OCI-M2 (cell line): ENCODE results near the gene CD300LF.

ENCODE experiments used
- DNase-seq: peaks from one replicate; lab custom pipeline; 2025; ENCODE audit not compliant: unreplicated experiment; lab: John Stamatoyannopoulos, UW

The CD300LF gene

DNA sequence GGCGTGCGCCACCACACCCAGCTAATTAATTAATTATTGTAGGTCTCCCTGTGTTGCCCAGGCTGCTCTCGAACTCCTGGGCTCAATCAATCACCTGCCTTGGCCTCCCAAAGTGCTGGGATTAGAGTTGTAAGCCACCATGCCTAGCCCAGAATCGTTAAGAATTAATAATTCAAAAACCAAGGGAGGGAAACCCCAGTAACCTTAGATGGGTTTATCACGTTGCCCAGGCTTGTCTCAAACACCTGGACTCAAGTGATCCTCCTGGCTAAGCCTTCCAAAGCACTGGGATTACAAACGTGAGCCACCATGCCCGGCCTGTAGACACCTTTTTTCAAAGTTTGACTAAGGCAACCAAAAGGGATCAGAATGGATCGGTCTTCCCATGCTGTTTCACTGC lies 21.6 kb downstream of the CD300LF start:
- DNase-seq: no peak

DNA sequence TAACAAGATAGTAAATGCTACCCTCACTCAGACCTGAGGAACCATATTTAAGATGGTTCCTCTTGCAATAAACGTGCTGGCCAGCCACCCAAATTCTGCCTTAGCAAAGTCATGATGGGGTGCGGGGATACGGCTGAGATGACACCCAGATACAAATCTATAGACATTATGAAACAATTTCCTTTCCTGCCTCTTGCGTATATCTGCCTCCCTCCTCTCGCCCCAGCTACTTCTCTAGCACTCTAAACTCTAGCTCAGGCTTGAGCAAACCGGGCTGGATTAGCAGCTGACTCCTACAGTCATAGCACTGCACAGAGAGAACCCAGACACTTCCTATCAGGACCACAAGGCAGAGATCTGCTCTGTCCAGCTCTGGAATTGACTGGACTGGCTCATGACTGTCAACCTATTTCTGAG lies 22.3 kb downstream of the CD300LF start:
- no peak for DNase-seq

DNA sequence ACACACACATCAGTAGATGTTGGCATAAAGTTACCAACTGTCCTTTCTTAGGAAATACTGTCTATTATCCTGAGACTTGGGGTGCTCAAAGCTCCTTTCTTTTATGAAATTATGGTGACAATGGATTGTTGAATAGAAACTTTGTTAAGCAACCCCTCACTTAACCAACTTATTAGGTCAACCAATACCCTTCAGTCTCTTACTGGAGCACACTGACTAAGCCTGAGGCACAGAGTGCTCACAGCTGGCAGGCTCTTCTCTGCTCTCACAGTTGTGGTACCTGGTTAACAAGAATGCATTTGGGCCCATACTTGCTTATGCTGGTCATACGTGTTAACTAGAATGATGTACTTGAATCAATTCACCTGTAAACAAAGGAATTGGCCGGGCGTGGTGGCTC lies 24.8 kb downstream of the CD300LF start:
- DNase-seq: no peak

DNA sequence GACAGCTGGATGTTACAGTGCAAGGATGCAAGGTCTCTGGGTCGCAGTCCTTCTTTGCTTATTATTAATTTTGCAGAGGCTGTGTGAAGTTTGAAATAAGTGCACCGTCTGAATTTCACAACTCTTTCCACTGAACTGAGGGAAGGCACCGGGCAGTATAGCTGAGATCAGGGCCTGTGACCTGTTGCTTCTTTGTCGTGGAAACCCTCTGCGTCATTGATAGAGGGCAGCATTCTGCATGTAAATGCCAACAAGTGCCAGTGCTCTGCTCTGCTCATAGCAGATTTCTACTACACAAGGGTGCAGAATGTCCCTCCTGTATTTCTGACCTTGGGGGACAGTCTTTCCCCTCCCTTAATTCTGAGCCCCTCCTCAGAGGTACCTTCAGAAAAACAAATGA lies 26.0 kb downstream of the CD300LF start:
- DNase-seq: no peak

DNA sequence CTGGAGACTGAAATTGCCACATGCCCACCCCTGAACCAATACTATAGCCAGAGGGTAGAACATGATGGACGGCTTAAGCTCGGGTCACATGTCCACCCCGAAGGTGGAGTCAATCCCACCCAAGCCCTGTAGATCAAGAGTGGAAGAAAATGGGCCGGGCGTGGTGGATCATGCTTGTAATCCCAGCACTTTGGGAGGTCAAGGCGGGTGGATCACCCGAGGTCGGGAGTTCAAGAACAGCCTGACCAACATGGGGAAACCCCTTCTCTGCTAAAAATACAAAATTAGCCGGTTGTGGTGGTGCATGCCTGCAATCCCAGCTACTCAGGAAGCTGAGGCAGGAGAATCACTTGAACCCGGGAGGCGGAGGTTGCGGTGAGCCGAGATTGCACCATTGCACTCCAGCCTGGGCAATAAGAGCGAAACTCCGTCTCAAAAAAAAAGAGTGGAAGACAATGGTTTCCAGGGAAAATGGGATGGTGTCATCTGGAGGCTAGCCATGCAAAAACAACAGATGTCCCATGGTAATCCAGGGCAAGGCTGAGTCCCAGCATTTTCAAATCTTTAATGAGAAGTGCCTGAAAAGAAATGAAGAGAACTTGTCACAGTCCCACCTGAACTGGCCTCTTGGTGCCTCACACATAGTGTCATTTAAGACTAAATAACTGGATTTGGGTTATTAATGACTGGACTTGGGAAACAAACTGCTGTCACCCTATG lies 30.1 kb downstream of the CD300LF start:
- DNase-seq: no peak

DNA sequence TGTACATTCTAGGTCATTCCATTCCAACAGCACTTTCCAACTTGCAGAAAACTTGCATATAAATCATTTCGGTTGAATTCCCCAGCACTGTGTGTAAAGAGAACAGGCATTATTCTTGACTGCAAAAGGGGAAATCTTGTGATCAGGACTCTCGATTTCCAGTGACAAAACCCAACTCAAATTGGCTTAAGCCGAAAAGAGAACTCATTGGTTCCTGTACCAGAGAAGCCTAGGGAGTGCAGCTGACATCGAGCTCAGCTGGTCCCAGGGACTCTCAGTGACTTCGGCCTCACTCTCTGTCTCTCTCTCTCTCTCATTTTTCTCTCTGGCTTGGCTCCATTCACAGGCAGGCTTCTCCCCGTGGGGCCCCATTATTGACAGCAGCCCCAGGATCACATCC lies 30.7 kb downstream of the CD300LF start:
- DNase-seq: no peak

DNA sequence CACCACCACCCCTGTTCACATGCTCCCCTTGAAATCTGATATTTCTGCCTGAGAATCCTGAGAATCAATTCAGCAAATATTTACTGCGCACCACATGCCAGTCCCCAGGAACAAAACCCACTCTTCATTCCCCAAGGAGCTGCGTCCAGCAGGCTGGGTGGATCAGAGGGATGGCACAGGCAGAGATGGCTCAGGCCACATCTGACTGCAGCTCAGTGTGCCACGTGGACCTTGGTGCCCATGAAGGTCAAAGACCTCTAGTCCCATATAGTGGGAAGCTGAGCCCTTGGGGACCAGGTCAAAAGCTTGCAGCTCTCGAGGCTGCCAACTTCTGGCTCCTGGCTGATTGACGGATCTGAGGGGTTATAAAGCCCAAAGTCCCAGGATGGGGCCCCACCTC lies 31.8 kb downstream of the CD300LF start:
- no peak for DNase-seq

DNA sequence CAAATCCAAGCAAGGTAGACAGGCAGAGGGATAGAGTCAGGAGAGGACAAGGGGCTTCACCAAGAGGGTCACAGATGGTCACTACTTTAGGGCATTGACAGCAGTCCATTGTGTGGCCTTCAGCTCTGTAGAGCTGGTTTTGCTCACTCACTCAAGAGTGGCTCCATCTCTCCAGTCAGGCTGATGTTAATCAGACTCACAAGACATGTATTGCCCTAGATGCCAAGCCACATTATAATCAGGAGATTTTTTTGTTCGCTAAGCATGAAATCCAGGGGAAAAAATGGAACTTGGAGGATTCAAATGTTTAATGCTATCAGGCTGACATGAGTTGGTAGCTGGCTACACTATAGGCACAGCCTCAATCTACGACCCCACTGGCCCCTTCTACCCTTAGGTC lies 32.5 kb downstream of the CD300LF start:
- DNase-seq: no peak

DNA sequence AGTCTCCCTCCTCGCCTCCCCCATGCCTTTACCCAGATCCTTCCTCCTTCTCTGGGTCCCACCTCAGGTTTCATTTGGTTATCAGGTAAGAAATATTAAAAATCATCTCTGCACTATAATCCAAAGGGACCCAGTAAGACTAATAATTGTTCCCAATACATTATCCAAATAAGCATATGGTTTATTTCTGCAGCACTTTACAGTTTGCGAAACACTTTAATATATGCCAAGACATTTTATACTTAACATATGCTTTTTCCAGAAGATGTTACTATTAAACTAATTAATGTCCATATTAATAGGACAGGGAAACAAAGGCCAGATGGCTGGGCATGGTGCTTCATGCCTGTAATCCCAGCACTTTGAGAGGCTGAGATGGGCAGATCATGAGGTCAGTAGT lies 33.3 kb downstream of the CD300LF start:
- DNase-seq: no peak

DNA sequence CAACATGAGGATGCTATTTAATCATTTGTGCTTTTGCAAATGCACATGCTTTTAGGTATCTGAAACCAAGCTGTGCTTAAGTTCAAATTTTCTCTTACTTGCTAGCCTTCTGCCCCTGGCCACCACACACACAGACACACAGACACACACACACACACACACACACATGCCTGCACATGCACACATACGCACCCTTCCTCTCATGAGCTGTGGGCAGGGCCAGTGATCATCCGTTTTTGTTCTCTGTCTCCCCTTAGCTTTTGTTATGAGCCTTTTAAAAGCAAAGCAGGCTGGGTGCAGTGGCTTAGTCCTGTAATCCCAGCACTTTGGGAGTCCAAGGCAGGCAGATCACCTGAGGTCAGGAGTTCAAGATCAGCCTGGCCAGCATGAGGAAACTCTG lies 34.2 kb downstream of the CD300LF start:
- no peak for DNase-seq

DNA sequence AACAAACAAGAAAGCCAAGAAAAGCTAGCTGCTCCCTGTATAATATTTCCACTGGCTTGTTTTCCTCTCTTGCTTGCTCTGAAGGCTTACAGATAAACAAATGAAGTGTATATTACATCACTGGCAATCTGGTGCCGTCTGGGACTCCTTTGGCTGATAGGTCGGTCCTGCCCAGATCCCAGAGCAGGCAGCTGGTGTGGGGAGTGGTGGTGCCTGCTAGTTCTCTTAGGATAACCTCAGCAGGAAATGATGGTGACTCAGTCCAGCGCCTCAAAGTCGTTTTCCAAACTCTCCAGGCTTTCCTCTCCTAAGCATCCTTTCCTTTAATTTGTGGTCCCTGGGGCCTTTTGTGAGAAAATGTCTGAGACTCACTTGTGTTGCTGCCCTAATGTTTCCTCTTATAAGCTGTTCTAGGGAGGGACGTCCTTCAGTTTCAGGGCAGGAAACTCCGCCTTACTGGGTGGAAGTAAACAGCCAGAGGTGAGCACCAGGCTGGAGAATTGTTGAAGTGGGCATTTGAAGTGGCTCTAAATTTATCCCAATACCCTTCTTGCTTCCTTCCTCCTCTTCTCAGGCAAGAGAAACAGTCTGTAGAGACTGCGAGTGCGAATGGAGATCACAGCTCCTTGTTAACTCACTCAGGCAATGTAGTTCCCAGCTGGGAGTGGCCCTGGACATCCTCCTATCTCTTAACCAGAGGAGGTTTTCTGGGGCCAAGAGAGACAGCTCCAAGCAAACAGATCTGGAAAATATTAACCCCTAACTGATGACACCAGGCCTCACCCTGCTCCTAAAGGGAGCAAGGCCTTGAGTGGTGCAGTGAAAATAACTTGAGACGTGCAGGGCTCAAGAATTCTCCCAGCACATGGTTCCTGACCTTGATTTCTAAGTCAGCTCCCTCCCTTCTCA lies 34.9 kb downstream of the CD300LF start:
- DNase-seq: no peak

DNA sequence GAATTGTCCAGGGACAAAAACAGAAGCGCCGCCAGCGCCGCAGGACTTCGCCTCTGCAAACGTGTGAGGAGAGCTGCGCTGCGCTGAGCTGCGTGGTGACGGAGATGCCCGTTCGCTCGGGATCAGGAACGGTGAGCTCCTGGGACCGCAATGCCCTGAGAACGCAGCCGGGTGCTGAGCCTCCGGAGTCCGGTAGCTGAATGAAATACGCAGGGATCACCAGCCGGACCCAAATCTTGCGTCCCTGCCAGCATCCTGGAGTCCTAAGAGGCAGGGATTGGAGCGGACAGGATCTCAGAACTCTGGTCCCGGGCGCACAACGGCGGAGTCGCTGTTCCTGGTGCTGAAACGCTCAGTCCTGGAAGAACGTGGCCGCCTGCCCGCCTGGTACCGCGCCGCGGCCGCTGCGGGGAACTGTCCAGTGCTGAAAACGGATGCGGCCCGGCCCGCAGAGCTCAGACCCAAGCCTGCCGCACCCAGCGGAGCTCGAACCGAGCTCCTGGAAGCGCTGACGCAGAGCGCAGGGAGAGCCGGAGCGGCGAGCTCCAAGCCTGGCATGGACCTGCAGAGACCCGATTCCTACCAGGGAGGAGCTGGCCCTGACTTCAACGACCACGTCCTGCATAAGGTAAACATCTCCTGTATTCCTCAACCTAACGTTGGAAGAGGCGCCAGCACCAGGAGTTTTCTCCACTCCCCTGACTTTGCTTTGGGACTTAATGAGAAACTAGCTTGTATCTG lies 41.5 kb downstream of the CD300LF start:
- DNase-seq: no peak

DNA sequence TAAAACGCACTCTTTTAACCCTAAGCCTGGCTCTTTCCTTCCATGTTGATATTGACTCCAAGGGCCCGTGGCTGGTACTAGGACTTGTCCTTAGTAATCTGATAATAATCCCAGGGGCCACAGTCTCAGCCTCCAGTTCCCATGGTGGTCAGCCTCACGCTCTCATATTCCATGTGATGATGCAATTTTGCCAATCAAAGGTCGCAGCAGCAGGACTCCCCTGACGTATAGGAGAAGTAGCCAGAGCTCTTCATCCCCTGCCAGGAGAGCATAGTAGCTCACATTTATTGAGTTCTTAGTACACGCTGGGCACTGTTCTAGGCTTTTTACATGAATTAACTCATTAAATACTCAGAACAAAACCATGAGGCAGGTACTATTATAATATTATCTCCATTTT lies 42.4 kb downstream of the CD300LF start:
- no peak for DNase-seq

DNA sequence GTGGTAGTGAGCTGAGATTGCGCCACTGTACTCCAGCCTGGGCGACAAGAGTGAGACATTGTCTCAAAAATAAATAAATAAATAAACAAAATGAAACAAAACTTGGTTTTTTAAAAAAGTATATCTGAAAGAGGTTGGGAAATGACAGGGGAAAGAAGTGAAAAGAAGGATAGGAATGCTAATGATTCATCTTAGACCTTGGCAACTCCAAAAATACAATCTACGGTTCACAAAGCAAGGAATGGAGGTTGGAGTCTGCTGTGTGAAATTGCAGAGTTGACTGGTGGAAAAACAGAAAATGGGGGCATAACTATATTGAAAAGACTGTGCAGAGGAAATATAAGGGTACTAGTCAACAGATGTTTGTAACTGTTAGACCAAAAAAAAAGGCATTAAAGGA lies 49.2 kb downstream of the CD300LF start:
- DNase-seq: no peak

DNA sequence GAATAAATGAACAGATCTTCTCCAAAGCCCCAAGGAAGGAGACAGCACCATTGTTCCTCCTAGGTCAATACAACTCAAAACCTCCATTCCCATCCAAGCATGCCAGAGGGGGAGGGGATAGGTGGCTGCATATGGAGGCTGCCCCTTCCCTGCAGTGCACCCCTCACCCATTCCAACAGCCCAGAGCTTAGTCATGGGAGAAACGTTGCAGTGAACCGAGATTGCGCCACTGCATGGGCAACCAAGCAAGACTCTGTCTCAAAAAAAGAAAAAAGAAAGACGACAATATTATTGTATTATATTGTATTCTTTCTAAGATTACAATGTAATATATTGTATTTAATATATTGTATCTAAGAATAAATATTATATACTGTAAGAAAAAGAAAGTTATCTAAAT lies 52.8 kb downstream of the CD300LF start:
- no peak for DNase-seq

DNA sequence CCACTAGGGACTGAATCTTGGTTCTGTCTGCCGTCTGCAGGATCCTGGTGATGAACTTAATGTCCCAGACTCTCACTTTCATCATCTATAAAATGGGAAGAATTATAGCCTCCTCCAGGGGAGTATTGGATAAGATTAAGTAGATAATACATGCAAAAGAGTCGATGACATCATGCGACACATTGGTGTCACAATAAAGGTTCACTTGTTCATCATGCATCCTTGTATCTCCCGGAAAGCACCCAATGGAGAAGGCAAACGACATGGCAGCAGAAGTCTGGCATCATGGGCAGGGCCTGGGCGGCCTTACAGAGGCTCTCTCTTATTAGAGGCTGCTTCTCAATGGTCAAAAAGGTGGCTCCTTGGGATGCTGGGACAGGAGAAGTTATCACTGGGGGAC lies 54.1 kb downstream of the CD300LF start:
- no peak for DNase-seq

DNA sequence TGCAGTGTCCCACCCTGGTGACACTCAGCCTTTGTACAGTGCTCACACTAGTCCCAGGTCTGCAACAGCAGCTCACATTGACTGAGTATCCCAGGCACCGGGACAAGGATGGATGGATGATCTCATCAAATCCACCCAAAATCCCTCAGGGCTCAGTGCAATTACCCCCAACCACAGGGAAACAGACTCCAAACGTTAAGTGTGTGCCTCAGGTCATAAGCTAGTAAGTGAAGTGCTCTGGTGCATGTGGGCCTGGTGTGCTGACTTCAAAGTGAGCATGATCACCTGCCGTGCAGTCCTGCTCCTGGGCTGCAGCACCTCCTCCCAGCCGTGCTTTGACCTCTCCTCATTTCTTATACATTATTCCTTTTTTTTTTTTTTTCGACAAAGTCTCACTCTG lies 58.0 kb downstream of the CD300LF start:
- DNase-seq: no peak

DNA sequence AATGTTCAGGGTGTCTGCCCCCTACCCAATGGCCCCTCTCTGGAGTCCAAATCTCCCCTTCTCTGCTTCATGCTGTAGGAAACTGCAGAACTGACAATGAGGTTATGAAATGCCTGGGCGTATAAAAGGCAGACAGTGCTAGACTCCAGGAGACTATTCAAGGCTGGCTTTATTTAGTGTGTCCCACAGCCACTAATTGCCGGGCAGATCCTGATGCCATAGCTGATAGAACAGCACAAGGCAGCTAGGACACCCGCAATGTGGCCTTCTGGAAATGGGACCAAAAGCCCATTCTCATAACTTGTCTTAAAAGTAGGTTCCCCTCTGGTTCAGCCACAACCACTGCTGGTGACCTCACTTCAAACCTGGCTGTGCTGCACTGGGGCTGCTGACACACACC lies 60.7 kb downstream of the CD300LF start:
- no peak for DNase-seq

DNA sequence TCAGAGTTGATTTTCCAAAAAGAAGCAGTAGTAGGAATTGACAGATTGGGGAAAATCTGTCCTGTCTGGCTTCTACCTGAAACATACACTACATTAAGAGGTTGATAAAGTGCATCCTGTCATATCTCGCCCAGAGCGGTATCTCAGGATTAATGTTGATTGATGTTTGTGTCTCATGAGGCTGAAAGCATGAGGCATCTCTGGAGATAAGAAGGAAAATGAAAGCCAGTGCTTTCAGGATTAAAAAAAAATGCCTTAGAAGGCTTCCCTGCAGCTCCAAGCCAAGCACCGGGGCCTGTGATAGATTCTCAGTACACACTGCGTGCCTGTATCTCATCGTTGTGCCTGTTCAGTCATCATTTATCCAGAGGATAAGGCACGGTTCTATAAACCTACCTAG lies 62.8 kb downstream of the CD300LF start:
- no peak for DNase-seq

DNA sequence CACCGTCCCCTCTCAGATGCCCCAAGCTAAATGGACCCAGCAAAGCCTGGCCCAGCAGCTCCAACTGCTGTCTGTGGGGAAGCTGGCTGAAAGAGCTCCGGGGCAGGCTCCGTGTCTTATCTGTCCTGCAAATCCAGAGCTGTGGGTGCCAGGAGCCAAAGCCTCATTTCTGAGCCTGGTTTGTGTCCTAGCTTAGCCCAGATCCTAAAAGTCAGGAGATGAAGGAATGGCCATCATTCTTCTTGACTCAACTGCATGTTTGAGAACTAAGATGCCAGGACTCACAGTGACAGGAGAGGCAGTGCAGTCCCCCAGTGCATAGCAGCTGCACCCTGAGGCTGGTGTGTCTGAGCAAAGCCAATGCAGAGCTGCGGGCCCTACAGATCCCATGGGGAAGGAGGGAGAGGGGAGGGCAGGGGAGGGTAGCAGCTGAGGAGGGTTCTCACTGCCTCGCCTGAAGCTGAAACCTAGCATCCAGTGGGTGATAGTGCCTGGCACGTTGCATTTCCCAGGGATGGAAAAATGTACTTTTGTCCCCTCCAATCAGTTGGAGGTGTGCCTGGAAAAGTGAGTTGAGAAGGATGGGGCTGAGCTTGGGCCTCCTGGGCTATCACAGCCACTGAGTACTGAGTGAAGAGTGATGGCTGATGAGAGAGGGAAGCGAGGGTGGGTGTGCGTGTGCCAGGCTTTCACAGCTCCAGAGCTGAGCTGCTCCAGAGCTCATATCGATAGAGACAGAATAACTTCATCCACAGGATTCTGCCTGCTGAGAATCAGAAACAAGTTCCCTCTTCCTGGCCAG lies 64.7 kb downstream of the CD300LF start:
- no peak for DNase-seq

DNA sequence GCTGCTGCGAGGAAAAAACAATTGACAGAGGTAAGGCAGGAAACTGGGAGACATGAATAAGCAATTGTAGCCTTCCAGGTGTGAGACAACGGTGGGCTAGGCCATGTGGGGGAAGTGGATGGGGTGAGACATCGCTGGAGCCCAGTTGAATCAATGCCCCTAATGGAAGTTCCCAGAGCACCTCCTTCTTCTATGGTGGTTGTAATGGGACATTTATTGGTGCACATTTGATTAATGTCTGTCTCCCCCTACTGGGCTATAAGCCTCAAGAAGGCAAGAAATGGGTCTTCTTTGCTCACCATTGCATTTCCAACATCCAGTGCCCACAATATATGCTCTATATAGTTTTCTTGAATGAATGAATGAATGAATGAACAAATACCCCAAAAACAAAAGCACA lies 66.5 kb downstream of the CD300LF start:
- no peak for DNase-seq
